ENCODE measurements around the gene DIP2C.

Gene DIP2C

DNA sequence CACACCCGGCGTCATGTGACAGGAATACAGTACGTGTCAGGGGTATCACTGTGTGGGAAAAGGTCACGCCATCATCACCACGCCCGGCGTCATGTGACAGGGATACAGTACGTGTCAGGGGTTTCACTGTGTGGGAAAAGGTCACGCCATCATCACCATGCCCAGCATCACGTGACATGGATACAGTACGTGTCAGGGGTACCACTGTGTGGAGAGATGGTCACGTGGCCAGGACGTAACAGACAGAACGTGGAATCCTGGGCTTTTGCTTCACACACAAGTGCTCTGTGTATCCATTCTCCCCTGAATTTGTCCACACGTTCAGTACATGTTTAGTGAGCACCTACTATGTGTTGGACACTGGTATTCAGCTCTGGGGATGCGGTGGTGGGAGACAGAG lies 34.5 kb upstream of the DIP2C start:
- Histone ChIP-seq H2AFZ (ENCODE audit: low read length) (no peak overlapping the region), H3K9me3 (ENCODE audit: insufficient read depth, low read depth, low read length) (no peaks in the 10 kb centered on the region; the same call in 1 of the 2 replicates), H3K4me3 (ENCODE audit: low read length, poor library complexity, severe bottlenecking) (no peak overlapping the region), H3K36me3 (ENCODE audit: insufficient read depth, low read length) (no peaks in the 10 kb centered on the region), H3K27me3 (ENCODE audit: insufficient read depth, low read length, poor library complexity, severe bottlenecking) (no peaks in the 10 kb centered on the region), H3K4me1 (ENCODE audit: insufficient read depth, low read length, poor library complexity, severe bottlenecking) (no peaks in the 10 kb centered on the region), H3K9ac (ENCODE audit: low read depth, low read length, poor library complexity, severe bottlenecking) (no peak overlapping the region), H3K9me2 (replicated peaks; ENCODE audit: low read depth, low read length) (no peaks in the 10 kb centered on the region), H3K4me2 (ENCODE audit: low read depth, low read length, poor library complexity, severe bottlenecking) (no peak overlapping the region), H3K79me2 (ENCODE audit: insufficient read depth, low read length) (no peaks in the 10 kb centered on the region), H4K20me1 (ENCODE audit: insufficient read depth, low read length, poor library complexity, severe bottlenecking) (no peaks in the 10 kb centered on the region), H3F3A (ENCODE audit: low read depth) (no peaks in the 10 kb centered on the region)
- TF ChIP-seq EZH2phosphoT487 (IDR thresholded peaks at IDR 0.05; ENCODE audit: borderline replicate concordance), result no peak
- TF ChIP-seq, protein P1, sequence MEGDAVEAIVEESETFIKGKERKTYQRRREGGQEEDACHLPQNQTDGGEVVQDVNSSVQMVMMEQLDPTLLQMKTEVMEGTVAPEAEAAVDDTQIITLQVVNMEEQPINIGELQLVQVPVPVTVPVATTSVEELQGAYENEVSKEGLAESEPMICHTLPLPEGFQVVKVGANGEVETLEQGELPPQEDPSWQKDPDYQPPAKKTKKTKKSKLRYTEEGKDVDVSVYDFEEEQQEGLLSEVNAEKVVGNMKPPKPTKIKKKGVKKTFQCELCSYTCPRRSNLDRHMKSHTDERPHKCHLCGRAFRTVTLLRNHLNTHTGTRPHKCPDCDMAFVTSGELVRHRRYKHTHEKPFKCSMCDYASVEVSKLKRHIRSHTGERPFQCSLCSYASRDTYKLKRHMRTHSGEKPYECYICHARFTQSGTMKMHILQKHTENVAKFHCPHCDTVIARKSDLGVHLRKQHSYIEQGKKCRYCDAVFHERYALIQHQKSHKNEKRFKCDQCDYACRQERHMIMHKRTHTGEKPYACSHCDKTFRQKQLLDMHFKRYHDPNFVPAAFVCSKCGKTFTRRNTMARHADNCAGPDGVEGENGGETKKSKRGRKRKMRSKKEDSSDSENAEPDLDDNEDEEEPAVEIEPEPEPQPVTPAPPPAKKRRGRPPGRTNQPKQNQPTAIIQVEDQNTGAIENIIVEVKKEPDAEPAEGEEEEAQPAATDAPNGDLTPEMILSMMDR (conservative IDR thresholded peaks at IDR 0.05; ENCODE audit: low read length), result no peak

DNA sequence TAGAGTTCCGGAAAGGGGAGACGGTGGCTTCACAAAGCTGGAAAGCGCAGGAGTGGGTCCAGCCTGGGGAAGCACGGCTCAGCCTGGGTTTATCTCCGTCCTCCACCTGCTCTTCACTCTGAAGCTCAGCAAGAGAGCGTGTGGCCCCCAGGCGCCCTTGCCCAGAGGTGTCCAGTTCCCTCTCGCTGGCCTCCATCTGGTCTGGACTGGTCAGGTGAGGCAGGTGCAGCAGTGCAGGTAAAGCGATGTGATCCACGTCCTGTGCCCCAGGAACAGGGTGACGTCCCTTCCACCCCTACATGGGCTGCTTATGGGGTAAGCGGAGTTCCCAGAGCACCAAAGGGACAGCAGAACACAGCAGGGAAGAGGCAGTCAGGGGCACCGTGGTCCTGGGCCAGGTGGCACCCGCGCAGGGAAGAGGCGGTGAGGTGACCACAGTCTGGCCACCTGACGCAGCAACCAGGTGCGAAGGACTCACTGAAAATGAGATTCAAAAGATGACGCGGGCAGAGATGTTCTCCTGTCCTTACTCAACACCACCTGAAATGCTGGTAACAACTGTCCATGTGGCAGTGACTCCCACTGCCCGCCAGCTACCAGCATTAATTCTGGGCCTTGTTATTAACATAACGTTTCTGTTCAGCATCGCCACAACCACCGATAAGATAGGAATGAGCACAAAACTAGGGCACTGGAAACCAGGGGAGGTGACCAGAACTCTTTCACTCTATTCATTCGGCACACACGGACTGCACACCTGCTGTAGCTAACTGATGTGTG lies 33.0 kb upstream of the DIP2C start:
- Histone ChIP-seq H3K4me3 (ENCODE audit: low read length, poor library complexity, severe bottlenecking) (no peak overlapping the region), H3K9ac (ENCODE audit: low read depth, low read length, poor library complexity, severe bottlenecking) (no peak overlapping the region), H3K4me2 (ENCODE audit: low read depth, low read length, poor library complexity, severe bottlenecking) (no peak overlapping the region), H3K79me2 (ENCODE audit: insufficient read depth, low read length) (no peaks in the 10 kb centered on the region), H3K36me3 (ENCODE audit: insufficient read depth, low read length) (no peaks in the 10 kb centered on the region), H2AFZ (ENCODE audit: low read length) (no peak overlapping the region), H3F3A (ENCODE audit: low read depth) (no peaks in the 10 kb centered on the region), H3K9me3 (ENCODE audit: insufficient read depth, low read depth, low read length) (peaks cover 9% of the 10 kb centered on the region; the same call in 1 of the 2 replicates), H4K20me1 (ENCODE audit: insufficient read depth, low read length, poor library complexity, severe bottlenecking) (no peaks in the 10 kb centered on the region), H3K9me2 (replicated peaks; ENCODE audit: low read depth, low read length) (no peaks in the 10 kb centered on the region), H3K27me3 (ENCODE audit: insufficient read depth, low read length, poor library complexity, severe bottlenecking) (no peaks in the 10 kb centered on the region), H3K4me1 (ENCODE audit: insufficient read depth, low read length, poor library complexity, severe bottlenecking) (no peaks in the 10 kb centered on the region)
- TF ChIP-seq, protein P1 (conservative IDR thresholded peaks at IDR 0.05; ENCODE audit: low read length), result no peak
- TF ChIP-seq EZH2phosphoT487 (IDR thresholded peaks at IDR 0.05; ENCODE audit: borderline replicate concordance), result no peak

DNA sequence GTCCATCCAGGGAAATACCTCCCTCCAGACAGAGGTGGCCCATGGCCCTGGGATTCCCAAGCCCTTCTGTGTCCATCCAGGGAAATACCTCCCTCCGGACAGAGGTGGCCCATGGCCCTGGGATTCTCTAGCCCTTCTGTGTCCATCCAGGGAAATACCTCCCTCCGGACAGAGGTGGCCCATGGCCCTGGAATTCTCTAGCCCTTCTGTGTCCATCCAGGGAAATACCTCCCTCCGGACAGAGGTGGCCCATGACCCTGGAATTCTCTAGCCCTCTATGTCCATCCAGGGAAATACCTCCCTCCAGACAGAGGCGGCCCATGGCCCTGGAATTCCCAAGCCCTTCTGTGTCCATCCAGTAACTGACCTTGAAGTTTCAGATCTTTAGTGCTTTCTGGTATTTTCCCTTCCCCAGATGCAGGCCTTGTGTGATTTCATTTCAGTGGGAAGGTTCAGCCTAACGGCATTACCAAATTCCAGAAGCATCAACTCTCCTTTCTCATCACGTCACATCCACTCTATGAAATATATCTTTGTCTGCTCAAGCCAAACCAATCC lies 28.8 kb upstream of the DIP2C start:
- Histone ChIP-seq H3K4me1 (ENCODE audit: insufficient read depth, low read length, poor library complexity, severe bottlenecking) (no peaks in the 10 kb centered on the region), H3K4me3 (ENCODE audit: low read length, poor library complexity, severe bottlenecking) (no peak overlapping the region), H3K9me3 (ENCODE audit: insufficient read depth, low read depth, low read length) (peaks cover 18% of the 10 kb centered on the region; the same call in 1 of the 2 replicates), H3K27me3 (ENCODE audit: insufficient read depth, low read length, poor library complexity, severe bottlenecking) (no peaks in the 10 kb centered on the region), H3K9me2 (replicated peaks; ENCODE audit: low read depth, low read length) (no peaks in the 10 kb centered on the region), H3K4me2 (ENCODE audit: low read depth, low read length, poor library complexity, severe bottlenecking) (no peak overlapping the region), H2AFZ (ENCODE audit: low read length) (no peak overlapping the region), H4K20me1 (ENCODE audit: insufficient read depth, low read length, poor library complexity, severe bottlenecking) (no peaks in the 10 kb centered on the region), H3F3A (ENCODE audit: low read depth) (no peaks in the 10 kb centered on the region), H3K9ac (ENCODE audit: low read depth, low read length, poor library complexity, severe bottlenecking) (no peak overlapping the region), H3K36me3 (ENCODE audit: insufficient read depth, low read length) (no peaks in the 10 kb centered on the region), H3K79me2 (ENCODE audit: insufficient read depth, low read length) (no peaks in the 10 kb centered on the region)
- TF ChIP-seq, protein P1 (conservative IDR thresholded peaks at IDR 0.05; ENCODE audit: low read length), result no peak
- TF ChIP-seq EZH2phosphoT487 (IDR thresholded peaks at IDR 0.05; ENCODE audit: borderline replicate concordance), result no peak

Data from Loucy (cell line).